ENCODE data around the gene INO80B.

The INO80B gene

DNA sequence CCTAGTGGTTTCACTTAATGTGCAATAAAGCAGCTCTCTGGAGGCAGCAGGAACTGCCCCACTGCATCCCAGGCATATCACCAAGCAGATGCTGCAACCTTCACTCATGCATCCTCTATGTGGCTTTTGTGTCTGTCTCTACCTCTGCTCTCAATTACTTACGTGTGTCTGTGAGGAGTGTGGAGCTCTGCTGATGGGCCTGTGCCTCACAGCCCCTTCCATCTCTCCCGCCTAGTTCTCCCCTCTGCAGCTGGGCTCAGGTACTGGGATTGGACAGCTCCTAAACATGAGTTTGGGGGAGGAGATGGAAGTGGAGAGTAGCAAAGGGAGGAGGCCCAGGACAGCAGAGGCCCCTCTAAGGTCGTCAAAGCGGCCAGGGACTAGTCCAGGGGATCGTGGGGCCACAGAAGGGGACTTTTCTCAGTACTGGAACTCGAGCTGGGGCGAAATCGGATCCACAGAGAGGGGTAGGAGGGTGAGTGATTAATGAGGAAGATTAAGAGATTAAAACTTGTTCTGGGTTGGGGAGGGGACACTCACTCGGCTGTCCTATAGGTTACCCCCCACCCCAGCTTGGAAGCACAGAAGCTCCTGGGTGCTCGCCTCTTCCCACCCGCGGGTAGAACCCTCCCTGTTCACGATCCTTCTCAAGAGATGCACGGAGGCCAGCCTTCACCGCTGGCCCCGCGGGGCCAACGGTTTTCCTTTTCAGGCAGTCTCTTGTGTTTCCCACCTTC, 46.6 kb downstream of the INO80B start:
- H3K27me3 Mint-ChIP-seq: peaks cover 85% of the 10 kb centered on the region
- H3K4me3 Mint-ChIP-seq: peak overlapping the region; percentile 61
- H3K27ac Mint-ChIP-seq: no peak overlapping the region
- peaks cover 64% of the 10 kb centered on the region for H3K4me1 Mint-ChIP-seq
- CTCF ChIA-PET: interaction anchor here (1.4 to 2.6 kb wide), 5 partner anchors 8 to 90 kb away, joined by 3 to 11 read pairs (median 5); partner anchors contain the start of gene TLX2
- no peaks in the 10 kb centered on the region for H3K9me3 Mint-ChIP-seq
- peaks cover 29% of the 10 kb centered on the region for H3K36me3 Mint-ChIP-seq
- no peak for DNase-seq

DNA sequence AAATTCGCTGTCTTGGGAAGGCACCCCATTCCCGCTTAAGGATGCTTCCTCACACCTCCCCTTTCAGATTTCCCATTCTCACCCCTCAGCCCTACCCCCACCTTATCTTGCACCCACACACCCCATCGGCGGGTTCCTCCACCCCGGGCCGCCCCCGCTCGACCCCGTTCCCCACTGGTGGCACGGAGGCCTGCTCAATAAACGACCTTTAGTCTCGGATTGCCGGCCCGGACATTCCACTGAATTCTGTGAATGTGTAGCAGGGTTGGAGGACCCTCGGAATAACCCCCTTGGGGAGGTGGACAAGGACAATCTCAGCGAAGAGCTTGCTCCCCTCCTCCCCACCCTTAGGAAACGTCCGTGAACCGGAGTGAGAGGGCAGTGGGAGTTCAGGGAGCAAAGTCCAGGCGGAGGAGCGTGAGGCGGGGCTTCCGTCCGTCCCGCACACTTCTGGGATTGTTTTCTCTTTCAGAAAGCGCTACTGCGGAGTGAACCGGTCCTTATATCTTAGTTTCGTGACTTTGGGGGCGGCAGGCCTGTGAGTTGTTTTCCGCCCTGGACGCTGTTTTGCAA, 47.3 kb downstream of the INO80B start:
- DNase-seq: no peak
- CTCF ChIA-PET: interaction anchor here (2.6 kb wide), 1 partner anchor 30 kb away, joined by 11 read pairs; no protein-coding TSS in a partner anchor

DNA sequence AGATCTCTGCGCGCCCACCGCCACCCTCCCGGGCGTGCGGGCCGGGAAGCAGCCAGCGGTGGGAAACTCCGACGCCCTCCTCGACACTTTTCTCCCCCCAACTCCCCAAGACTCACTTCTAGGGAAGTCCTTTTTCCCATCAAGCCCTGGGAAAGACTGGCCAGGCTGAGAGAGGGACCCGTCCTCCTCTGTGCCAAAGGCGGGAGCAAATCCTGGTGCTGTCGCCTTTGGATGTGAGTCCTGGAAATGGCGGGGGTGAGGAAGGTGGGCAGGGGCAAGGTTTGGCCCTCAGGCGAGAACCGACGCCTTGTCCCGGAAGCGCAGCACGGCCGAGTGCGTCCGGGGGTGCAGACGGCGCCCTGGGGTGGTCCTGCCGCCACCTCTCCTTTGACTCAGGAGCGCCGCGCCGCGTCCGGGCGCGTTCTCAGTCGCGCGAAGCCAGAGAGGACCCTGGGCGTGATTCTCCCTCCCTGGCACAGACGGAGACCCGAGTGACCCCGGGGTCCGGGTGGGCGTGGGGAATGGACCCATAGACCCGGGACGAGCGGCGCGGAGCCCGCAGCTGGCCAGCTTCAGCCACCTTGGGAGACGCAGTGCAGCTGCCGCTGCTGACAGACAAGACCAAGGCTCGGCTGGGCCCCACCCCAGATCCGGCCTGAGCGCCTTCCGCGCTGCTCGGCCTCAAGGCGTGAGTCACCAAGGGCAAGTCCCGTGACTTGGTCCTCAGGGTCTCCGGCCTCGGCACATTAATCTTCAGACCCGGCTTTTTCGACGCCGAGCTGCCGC, 48.0 kb downstream of the INO80B start:
- Mint-ChIP-seq H3K4me3 (peak overlapping the region; percentile 61), H3K9me3 (no peaks in the 10 kb centered on the region), H3K4me1 (peaks cover 72% of the 10 kb centered on the region), H3K27ac (no peak overlapping the region), H3K36me3 (peaks cover 38% of the 10 kb centered on the region), H3K27me3 (peaks cover 80% of the 10 kb centered on the region)
- CTCF ChIA-PET: interaction anchor here (0.7 to 2.5 kb wide), 7 partner anchors 10 to 89 kb away, joined by 3 to 11 read pairs (median 4); partner anchors contain the start of genes CCDC142 and TTC31
- peak; percentile 57 for DNase-seq

More for the DNA sequence above, 47.3 kb downstream of the INO80B start:
- H3K27me3 Mint-ChIP-seq: peaks cover 80% of the 10 kb centered on the region
- no peak overlapping the region for H3K27ac Mint-ChIP-seq
- peak overlapping the region; percentile 61 for H3K4me3 Mint-ChIP-seq
- peaks cover 71% of the 10 kb centered on the region for H3K4me1 Mint-ChIP-seq
- no peaks in the 10 kb centered on the region for H3K9me3 Mint-ChIP-seq
- H3K36me3 Mint-ChIP-seq: peaks cover 35% of the 10 kb centered on the region

DNA sequence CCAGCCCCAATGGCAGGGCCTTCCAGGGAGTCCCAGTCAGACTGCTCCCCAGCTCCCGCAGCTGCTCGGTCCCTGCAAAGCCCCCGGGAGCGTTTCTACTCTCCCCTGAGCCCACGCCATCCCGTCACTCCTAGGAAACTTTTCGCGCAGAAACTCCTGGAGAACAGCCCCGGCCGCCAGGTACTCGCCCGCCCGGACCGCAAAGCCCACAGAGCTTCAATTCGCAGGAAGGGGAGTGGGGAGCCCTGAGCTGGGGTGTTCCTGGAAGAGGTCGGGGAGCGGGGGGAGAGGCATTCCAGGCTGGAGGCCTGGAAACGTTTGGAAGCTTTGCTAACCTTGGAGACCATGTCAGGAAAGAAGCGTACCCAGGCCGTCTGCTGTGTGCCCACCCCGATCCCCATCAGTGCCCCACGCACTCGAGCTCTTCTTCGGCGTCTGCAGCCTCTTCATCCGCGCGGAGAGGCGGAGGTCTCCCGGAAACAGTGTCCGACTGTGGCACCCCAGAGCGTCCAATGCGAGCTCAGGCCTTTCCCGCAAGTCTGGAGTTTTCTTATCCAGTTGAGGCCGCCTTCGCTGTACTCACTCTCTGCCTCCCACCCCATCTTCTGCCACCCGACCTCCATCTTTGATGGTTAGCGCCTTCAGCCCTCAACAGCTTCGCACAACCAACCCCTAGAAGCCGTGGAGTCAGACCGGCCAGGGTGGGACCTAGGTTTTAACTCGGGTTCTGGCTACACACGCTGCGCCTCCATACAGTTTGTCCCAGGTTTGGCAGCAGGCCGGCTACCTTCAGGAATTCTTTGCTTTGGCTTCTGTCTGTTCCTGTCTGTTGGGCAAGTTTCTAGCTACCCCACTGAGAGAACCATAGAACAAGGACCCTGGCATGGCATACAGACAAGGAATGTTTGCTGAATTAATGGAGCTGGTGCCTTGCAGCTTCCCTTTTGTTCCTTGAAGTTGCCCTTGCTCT, 48.9 kb downstream of the INO80B start:
- Mint-ChIP-seq H3K9me3 (no peaks in the 10 kb centered on the region), H3K36me3 (peaks cover 42% of the 10 kb centered on the region), H3K4me3 (peak overlapping the region; percentile 61), H3K27me3 (peaks cover 80% of the 10 kb centered on the region), H3K4me1 (peaks cover 72% of the 10 kb centered on the region), H3K27ac (no peak overlapping the region)
- no peak for DNase-seq
- CTCF ChIA-PET: interaction anchor here (0.6 to 2.5 kb wide), 9 partner anchors 7 to 90 kb away, joined by 3 to 11 read pairs (median 4); partner anchors contain the start of genes CCDC142 and TTC31

DNA sequence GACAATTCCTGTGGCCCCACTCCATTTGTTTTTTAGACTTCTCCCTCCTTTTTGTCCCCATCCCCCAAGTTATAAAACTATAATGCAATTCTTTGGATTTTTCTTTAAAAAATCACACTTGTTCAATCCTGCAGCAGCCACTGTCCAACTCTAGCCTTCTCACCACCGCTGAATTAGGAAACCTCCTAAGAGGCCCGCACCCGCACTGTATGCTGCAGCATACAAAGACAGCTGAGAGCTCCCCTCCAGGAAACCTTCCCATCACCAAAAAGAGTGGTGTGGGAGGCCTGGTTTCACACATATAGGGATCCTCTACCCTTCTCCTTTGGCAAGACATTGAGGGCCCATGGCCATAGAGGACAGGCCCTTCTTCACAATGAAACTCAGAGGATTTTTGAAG, 49.7 kb downstream of the INO80B start:
- Mint-ChIP-seq H3K9me3 (no peaks in the 10 kb centered on the region), H3K4me3 (peak overlapping the region; percentile 5), H3K4me1 (peaks cover 68% of the 10 kb centered on the region), H3K27ac (no peak overlapping the region), H3K36me3 (peaks cover 42% of the 10 kb centered on the region), H3K27me3 (peaks cover 77% of the 10 kb centered on the region)
- DNase-seq: no peak
- CTCF ChIA-PET: interaction anchor here (0.6 to 2.5 kb wide), 5 partner anchors 8 to 80 kb away, joined by 3 to 11 read pairs (median 4); partner anchors contain the start of genes CCDC142 and TTC31

DNA sequence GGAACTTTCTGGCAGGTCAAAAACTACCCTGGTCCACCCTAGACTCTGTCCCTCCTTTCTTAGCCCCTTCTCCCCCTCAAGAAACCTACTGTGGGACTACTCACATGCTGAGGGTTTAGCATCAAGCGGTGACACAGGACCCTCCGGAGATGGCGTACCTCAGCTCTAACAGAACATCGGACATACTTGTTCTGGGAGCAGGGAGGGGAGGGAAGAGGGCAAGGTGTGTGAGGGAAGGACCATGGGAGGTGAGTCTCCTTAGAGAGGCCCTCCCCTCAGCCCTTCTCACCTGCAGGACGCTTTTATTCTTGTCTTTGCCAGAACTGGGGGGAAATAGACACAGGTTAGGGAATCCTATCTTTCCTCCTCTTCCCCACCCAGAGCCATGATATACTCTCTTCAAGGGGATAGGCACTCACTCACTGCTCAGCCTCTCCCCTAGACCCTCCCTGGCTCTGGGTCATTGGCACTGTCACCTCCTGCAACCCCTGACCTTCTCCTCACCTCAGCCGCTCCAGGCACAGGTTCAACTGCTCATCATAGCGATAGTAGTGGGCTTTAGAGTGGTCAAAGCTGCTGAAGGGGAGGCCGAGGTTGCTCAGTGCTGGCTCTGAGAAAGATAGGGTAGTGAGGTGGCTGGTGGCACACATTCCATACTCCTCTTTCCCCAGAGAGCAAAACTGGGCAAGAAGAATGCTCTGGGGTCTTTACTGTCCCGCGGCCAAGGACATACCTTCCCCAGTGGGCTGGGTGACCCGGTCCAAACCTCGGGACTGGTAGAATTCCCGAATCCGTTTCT, 50.8 kb downstream of the INO80B start:
- DNase-seq: no peak
- H3K27ac Mint-ChIP-seq: no peak overlapping the region
- H3K36me3 Mint-ChIP-seq: peaks cover 42% of the 10 kb centered on the region
- CTCF ChIA-PET: interaction anchor here (1.7 to 2.5 kb wide), 2 partner anchors 23 to 79 kb away, joined by 4 to 11 read pairs; partner anchors contain the start of genes CCDC142 and TTC31
- no peak overlapping the region for H3K4me3 Mint-ChIP-seq
- peaks cover 77% of the 10 kb centered on the region for H3K27me3 Mint-ChIP-seq
- H3K4me1 Mint-ChIP-seq: peaks cover 74% of the 10 kb centered on the region
- no peaks in the 10 kb centered on the region for H3K9me3 Mint-ChIP-seq

DNA sequence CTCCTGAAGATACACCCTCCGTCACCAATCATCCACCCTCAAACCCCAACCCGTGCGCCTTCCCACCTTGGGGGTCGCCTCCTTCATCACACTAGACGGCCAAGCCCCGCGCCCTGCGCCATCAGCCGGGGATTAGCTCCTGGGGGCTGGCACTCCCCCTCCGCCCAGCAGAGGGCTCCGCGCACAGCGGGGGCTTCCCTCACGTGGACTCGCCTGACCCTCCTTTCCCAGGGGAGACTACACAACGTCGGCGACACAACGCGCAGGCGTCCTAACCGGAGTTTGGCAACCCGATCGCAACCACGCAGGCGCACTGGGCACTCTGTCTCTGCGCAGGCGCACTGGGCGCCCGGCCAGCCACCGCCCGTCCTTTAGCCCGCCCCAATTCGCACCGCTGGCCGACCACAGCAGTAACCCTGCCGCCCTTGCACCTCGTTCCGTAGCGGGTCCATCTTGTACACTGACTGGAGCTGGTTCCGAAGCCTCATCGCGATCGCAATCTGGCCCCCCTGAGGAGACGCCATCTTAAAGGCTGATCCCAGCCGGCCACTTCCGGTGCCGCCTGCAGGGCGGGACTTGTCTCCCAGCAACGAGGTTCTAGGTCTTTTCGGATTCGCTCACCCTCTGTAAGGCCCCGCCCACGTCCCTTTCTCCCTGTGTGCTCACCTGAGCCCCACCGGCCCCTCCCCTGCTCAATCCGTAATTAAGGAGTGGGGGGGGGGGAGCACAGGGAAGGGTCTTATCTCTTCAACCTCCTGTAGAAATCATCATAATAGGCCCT, 52.4 kb downstream of the INO80B start, which contains the start of gene PCGF1:
PCGF1 (minus strand) TSS at position 551 of the 781 bp plus-strand sequence; CDS start at position 524, 27 bp downstream.
- H3K4me1 Mint-ChIP-seq: peaks cover 65% of the 10 kb centered on the region
- peaks cover 77% of the 10 kb centered on the region for H3K27me3 Mint-ChIP-seq

More for the DNA sequence above, 52.4 kb downstream of the INO80B start, which contains the start of gene PCGF1:
- Mint-ChIP-seq H3K9me3 (no peaks in the 10 kb centered on the region), H3K36me3 (peaks cover 38% of the 10 kb centered on the region), H3K4me3 (peak within 1 kb of the TSS; percentile 95), H3K27ac (peak within 1 kb of the TSS; percentile 99)
- CTCF ChIA-PET: interaction anchor here (1.4 to 1.7 kb wide), 2 partner anchors 14 to 24 kb away, joined by 3 to 4 read pairs; partner anchors contain the start of genes CCDC142 and TTC31
- peak; percentile 99 for DNase-seq

All from activated naive CD4-positive, alpha-beta T cell treated with anti-CD3 and anti-CD28 coated beads, Interleukin-2, amount 10 ng/mL, durations not matched to agents 7 days and 5 days (primary cell).